Transverse colon (tissue), 4 donors: Measurements from ENCODE around the gene CNOT3. TPM values are rescaled to one million over a fixed set of nuclear protein-coding genes. Genes with fewer than 3 reads are reported as not detected.

Experiments
- DNase-seq: peaks from one replicate; pipeline ENCODE4 v3.0.0-alpha.2; 2019
- H3K27ac ChIP-seq, 4 donors: fragments of 200-600 bp; sonication (generic); 2 replicates each; pipeline ENCODE4 v1.5.1; 2016 to 2018; ENCODE audit warnings: inconsistent platforms in 4 of 4
- H3K27me3 ChIP-seq: fragments of 200-600 bp; sonication (generic); 2 replicates; pipeline ENCODE4 v1.5.1; 2017; ENCODE audit warnings: inconsistent platforms
- H3K36me3 ChIP-seq, 4 donors: fragments of 200-600 bp; sonication (generic); 2 replicates each; pipeline ENCODE4 v1.5.1; 2017 to 2019; ENCODE audit warnings: inconsistent platforms in 4 of 4
- H3K4me1 ChIP-seq, 4 donors: fragments of 200-600 bp; sonication (generic); 2 replicates each; pipeline ENCODE4 v1.5.1; 2017 to 2020; ENCODE audit warnings: inconsistent platforms in 4 of 4
- H3K4me3 ChIP-seq, 4 donors: fragments of 200-600 bp; sonication (generic); 1 replicate in 1 of 4; 2 replicates in 3 of 4; pipeline versions ENCODE4 v1.5.1 to v1.6.1; 2017 to 2019; ENCODE audit warnings: inconsistent platforms in 4 of 4
- H3K9me3 ChIP-seq, 2 donors: fragments of 200-600 bp; sonication (generic); 2 replicates each; pipeline ENCODE4 v1.5.1; 2017 to 2019; ENCODE audit warnings: inconsistent platforms in 2 of 2
- CTCF ChIP-seq, 5 experiments: fragments of 200-600 bp in 3 of 5; fragments of 450-650 bp in 2 of 5; sonication (generic) in 3 of 5; IDR thresholded peaks; 1 replicate in 2 of 5; 2 replicates in 3 of 5; pipeline ENCODE4 v1.5.1; 2016 to 2017; ENCODE audit warnings: antibody characterized with exemption in 5 of 5, inconsistent platforms in 3 of 5, mild to moderate bottlenecking in 2 of 5, moderate library complexity in 1 of 5
- EP300 ChIP-seq: sonication (generic); formaldehyde crosslinking; IDR thresholded peaks from one replicate; pipeline ENCODE4 v1.6.1; 2017; ENCODE audit warnings: antibody characterized with exemption, low read depth
- POLR2A ChIP-seq: fragments of 450-650 bp; IDR thresholded peaks from one replicate; pipeline ENCODE4 v1.6.1; 2016; ENCODE audit warnings: antibody characterized with exemption, mild to moderate bottlenecking, moderate library complexity
- POLR2AphosphoS5 ChIP-seq, 3 donors: sonication (generic); formaldehyde crosslinking; IDR thresholded peaks; one replicate each; pipeline ENCODE4 v1.6.1; 2016; ENCODE audit warnings: antibody characterized with exemption in 3 of 3
- WGBS, 2 donors: methylation state at CpG; one replicate each; pipeline ENCODE4 v1.1.5; 2018; ENCODE audit warnings: low coverage in 1 of 2; 5-methylcytosine and 5-hydroxymethylcytosine counted together
- in situ Hi-C, 4 donors: fragments of 200-750 bp; cut with MboI; loops; one replicate each; pipeline versions ENCODE4 v1.15.0 to v1.15.1; 2017; ENCODE audit warnings: low sequenced_read_pairs in 3 of 4, low pct_ligation_motif_present in 1 of 4, low pct_unique_long_range_greater_than_20kb in 1 of 4
- intact Hi-C: fragments of 100-400 bp; cut with DNase I; formaldehyde crosslinking; loops from one replicate; pipeline ENCODE4 v1.15.1; 2023; ENCODE audit warnings: low total_unique reads
- total RNA-seq, 4 donors: library from RNA; depleted of rRNA; stranded (reverse); fragments of >200 nt; gene quantifications; one replicate each; pipeline ENCODE4 v1.1.0, GENCODE V29; 2016

Gene CNOT3
- total RNA-seq, 4 donors from 2014 or later, result 28.1 to 85.7 (median 32.1) TPM

- H3K27me3 ChIP-seq, result peaks cover 4% of the 10 kb centered on the region
- TF ChIP-seq CTCF (IDR thresholded peaks at IDR 0.05), result no peak
- no peak for TF ChIP-seq POLR2A
- TF ChIP-seq EP300, result no peak
- TF ChIP-seq POLR2AphosphoS5 (IDR thresholded peaks at IDR 0.05), result no peak
- H3K27ac ChIP-seq, result no peak overlapping the region
- no peaks in the 10 kb centered on the region for H3K9me3 ChIP-seq
- WGBS, 2 donors, result 64% methylated on average over 17 of the region's 25 CpGs; no CpG with 5 or more reads in 1 of the 2 donors
- H3K36me3 ChIP-seq, result no peaks in the 10 kb centered on the region
- peaks cover 0 to 5% (median 4%) of the 10 kb centered on the region in 4 donors for H3K4me1 ChIP-seq
- in situ Hi-C loops (loop anchor here in 1 of 4 donors (10.0 kb wide), 1 partner anchor 61 kb away; no protein-coding TSS in a partner anchor), intact Hi-C loops (no loop called here)
- DNase-seq, result no peak
- no peak overlapping the region for H3K4me3 ChIP-seq
These were observed 36.6 kb downstream of the CNOT3 start for GRCh38 chr19:54173951-54174834.

- in situ Hi-C loops, result loop anchor here in 2 of 4 donors (5.0 to 10.0 kb wide), 2 partner anchors 49 to 56 kb away; no protein-coding TSS in a partner anchor
- Histone ChIP-seq H3K36me3 (no peaks in the 10 kb centered on the region), H3K9me3 (no peaks in the 10 kb centered on the region), H3K4me3 (no peak overlapping the region), H3K4me1 (no peaks in the 10 kb centered on the region), H3K27me3 (no peaks in the 10 kb centered on the region), H3K27ac (no peak overlapping the region)
- TF ChIP-seq POLR2AphosphoS5 (IDR thresholded peaks at IDR 0.05), result no peak
- TF ChIP-seq POLR2A, result no peak
- no peak for TF ChIP-seq CTCF (IDR thresholded peaks at IDR 0.05)
- DNase-seq, result no peak
- 82% methylated on average over 23 of the region's 23 CpGs; no CpG with 5 or more reads in 1 of the 2 donors for WGBS, 2 donors
- intact Hi-C loops, result no loop called here
These were observed 41.2 kb downstream of the CNOT3 start for GRCh38 chr19:54178581-54179261.

DNA sequence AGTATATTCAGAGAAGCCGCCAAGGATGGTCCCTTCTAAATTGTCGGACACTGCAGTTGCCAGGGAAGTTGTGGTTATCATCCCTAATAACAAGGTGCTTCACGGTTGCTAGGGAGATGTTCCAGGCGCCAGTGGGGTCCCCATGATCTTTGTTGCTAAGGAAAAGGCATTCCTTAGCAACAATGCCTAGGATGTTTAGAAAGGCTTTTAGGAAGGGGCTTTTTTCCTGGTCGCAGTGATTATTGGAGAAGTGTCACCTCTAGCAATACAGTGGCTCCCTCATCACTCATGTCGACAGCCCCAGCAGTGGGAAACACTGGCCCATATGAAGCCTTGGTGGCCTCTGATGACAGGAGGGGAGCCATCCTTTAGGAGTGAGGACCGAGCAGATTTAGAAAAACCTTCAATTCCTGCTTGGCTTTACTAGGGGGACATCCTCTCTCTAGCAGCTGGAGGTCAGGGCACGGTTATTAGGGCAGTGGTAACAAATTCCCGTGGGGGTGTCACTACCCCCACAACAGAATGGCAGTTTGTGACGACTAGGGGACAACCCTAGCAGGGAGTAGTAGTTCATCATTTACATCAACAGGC is 41.8 kb downstream of the CNOT3 start:
- Histone ChIP-seq H3K9me3 (no peaks in the 10 kb centered on the region), H3K36me3 (no peaks in the 10 kb centered on the region), H3K27me3 (no peaks in the 10 kb centered on the region), H3K27ac (peak overlapping the region in 2 of 4 donors; percentile 2 to 4), H3K4me1 (no peaks in the 10 kb centered on the region), H3K4me3 (no peak overlapping the region)
- intact Hi-C loops, result no loop called here
- WGBS, 2 donors, result 84 to 94% methylated on average over 2 to 10 of the region's 10 CpGs
- DNase-seq, result no peak
- no peak for TF ChIP-seq POLR2A
- no peak for TF ChIP-seq EP300
- no peak for TF ChIP-seq POLR2AphosphoS5 (IDR thresholded peaks at IDR 0.05)
- TF ChIP-seq CTCF (IDR thresholded peaks at IDR 0.05), result no peak
- in situ Hi-C loops, result loop anchor here in 2 of 4 donors (5.0 to 10.0 kb wide), 2 partner anchors 48 to 55 kb away; no protein-coding TSS in a partner anchor
